Fibroblast of lung (primary cell): Measurements from ENCODE around the gene FOXI3.

Experiments
- CTCF ChIP-seq, 2 donors: IDR thresholded peaks in 1 of 2; conservative IDR thresholded peaks in 1 of 2; 1 replicate in 1 of 2; 2 replicates in 1 of 2; pipeline ENCODE4 v1.5.1; 2011 to 2012; ENCODE audit warnings: low read length in 2 of 2, control low read depth in 1 of 2, inconsistent platforms in 1 of 2, low read depth in 1 of 2, mild to moderate bottlenecking in 1 of 2
- EZH2 ChIP-seq: IDR thresholded peaks from 2 replicates; pipeline ENCODE4 v1.5.1; 2012; ENCODE audit warnings: low read length, control low read depth, mild to moderate bottlenecking; ENCODE audit errors: missing control alignments

GRCh38 chr2:88489181-88489580 lies 36.7 kb upstream of the FOXI3 start:
- TF ChIP-seq EZH2: no peak
- TF ChIP-seq CTCF (conservative IDR thresholded peaks at IDR 0.05 in 1 of 2, IDR thresholded peaks at IDR 0.05 in 1 of 2; ENCODE audit: low read depth in 1 of 2, low read length in 2 of 2): no peak
